Activated CD8-positive, alpha-beta memory T cell treated with anti-CD3 and anti-CD28 coated beads, Interleukin-2, amount 50 U/mL, for 24 hours (primary cell): ENCODE data around the gene LRRC52.

Source experiments
- DNase-seq: peaks from one replicate; pipeline ENCODE4 v3.0.0-alpha.2; 2020; ENCODE audit errors: extremely low read depth

LRRC52 gene

GRCh38 chr1:165543532-165544438 is at the start of gene LRRC52:
TSS of gene LRRC52 (plus strand) at chr1:165544000. CDS start at chr1:165544297, 297 bp downstream.
- DNase-seq: no peak

GRCh38 chr1:165494949-165495857 is 48.6 kb upstream of the LRRC52 start:
- DNase-seq: no peak

GRCh38 chr1:165495858-165496205 is 48.0 kb upstream of the LRRC52 start:
- DNase-seq: no peak

GRCh38 chr1:165496501-165496900 is 47.3 kb upstream of the LRRC52 start:
- no peak for DNase-seq

GRCh38 chr1:165497069-165498013 is 46.5 kb upstream of the LRRC52 start:
- DNase-seq: no peak

- DNase-seq: no peak
Observed at GRCh38 chr1:165501330-165501969, 42.4 kb upstream of the LRRC52 start.

- DNase-seq: no peak
Observed at GRCh38 chr1:165501970-165502348, 41.8 kb upstream of the LRRC52 start.

- DNase-seq: no peak
Observed at GRCh38 chr1:165507570-165507969, 36.2 kb upstream of the LRRC52 start.

- no peak for DNase-seq
Observed at GRCh38 chr1:165508291-165508690, 35.5 kb upstream of the LRRC52 start.

GRCh38 chr1:165512816-165513215 is 31.0 kb upstream of the LRRC52 start:
- DNase-seq: no peak

- DNase-seq: no peak
Observed at GRCh38 chr1:165516469-165516868, 27.3 kb upstream of the LRRC52 start.

- no peak for DNase-seq
Observed at GRCh38 chr1:165520646-165521045, 23.2 kb upstream of the LRRC52 start.

GRCh38 chr1:165524639-165525285 is 19.0 kb upstream of the LRRC52 start:
- no peak for DNase-seq

GRCh38 chr1:165525708-165526107 is 18.1 kb upstream of the LRRC52 start:
- no peak for DNase-seq

GRCh38 chr1:165527251-165528007 is 16.4 kb upstream of the LRRC52 start:
- DNase-seq: no peak

- no peak for DNase-seq
Observed at GRCh38 chr1:165531021-165531420, 12.8 kb upstream of the LRRC52 start.

- DNase-seq: no peak
Observed at GRCh38 chr1:165532053-165532452, 11.7 kb upstream of the LRRC52 start.

- DNase-seq: no peak
Observed at GRCh38 chr1:165533254-165533653, 10.5 kb upstream of the LRRC52 start.

- no peak for DNase-seq
Observed at GRCh38 chr1:165536016-165536415, 7.8 kb upstream of the LRRC52 start.
